ENCODE results near the gene GPR39.

Gene GPR39

DNA sequence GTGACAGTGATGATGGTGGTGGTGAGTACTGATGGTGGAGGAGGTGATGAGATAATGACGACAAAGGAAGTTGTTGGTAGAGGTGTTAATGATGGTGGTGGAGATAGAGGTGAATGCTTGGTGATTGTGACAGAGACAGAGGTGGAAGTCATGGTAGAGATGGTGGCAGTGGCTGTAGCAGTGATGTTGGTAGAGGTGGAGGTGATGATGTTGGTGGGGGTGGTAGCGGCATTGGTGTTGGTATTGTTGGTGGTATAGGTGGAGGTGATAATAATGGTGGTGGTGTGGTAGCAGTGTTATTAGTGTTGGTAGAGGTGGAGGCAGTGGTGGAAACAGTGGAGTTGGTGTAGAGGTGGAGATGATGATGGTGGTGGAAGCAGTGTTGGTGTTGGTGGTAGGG is 217.0 kb downstream of the GPR39 start:
- no peak overlapping the region for H3K4me3 ChIP-seq (ENCODE audit: low read depth, low read length)
- DNase-seq (ENCODE audit: low read depth), result no peak
- TF ChIP-seq, protein P1, sequence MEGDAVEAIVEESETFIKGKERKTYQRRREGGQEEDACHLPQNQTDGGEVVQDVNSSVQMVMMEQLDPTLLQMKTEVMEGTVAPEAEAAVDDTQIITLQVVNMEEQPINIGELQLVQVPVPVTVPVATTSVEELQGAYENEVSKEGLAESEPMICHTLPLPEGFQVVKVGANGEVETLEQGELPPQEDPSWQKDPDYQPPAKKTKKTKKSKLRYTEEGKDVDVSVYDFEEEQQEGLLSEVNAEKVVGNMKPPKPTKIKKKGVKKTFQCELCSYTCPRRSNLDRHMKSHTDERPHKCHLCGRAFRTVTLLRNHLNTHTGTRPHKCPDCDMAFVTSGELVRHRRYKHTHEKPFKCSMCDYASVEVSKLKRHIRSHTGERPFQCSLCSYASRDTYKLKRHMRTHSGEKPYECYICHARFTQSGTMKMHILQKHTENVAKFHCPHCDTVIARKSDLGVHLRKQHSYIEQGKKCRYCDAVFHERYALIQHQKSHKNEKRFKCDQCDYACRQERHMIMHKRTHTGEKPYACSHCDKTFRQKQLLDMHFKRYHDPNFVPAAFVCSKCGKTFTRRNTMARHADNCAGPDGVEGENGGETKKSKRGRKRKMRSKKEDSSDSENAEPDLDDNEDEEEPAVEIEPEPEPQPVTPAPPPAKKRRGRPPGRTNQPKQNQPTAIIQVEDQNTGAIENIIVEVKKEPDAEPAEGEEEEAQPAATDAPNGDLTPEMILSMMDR (IDR thresholded peaks at IDR 0.05; ENCODE audit: insufficient read depth, low read depth, low read length, missing control alignments), result no peak

DNA sequence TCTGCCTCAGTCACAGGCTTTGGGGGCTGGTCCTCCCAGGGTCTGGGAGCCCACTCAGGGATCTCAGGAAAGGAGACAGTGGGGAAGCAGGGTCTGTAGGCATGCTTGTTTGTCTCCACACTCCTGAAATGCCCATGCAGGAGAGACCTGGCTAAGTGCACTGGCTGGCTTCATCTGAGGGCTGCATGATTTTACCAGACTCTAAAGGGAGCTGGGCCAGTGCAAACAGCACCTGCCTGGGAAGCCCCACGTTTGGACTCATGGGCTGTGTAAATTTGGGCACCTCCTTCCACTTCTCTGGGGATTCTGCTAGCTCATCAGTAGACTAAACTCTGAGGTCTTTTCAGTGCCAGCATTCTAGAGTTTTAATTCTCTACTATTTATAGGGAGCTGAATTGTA is 219.7 kb downstream of the GPR39 start:
- TF ChIP-seq, protein P1 (IDR thresholded peaks at IDR 0.05; ENCODE audit: insufficient read depth, low read depth, low read length, missing control alignments), result no peak
- H3K4me3 ChIP-seq (ENCODE audit: low read depth, low read length), result no peak overlapping the region
- no peak for DNase-seq (ENCODE audit: low read depth)

DNA sequence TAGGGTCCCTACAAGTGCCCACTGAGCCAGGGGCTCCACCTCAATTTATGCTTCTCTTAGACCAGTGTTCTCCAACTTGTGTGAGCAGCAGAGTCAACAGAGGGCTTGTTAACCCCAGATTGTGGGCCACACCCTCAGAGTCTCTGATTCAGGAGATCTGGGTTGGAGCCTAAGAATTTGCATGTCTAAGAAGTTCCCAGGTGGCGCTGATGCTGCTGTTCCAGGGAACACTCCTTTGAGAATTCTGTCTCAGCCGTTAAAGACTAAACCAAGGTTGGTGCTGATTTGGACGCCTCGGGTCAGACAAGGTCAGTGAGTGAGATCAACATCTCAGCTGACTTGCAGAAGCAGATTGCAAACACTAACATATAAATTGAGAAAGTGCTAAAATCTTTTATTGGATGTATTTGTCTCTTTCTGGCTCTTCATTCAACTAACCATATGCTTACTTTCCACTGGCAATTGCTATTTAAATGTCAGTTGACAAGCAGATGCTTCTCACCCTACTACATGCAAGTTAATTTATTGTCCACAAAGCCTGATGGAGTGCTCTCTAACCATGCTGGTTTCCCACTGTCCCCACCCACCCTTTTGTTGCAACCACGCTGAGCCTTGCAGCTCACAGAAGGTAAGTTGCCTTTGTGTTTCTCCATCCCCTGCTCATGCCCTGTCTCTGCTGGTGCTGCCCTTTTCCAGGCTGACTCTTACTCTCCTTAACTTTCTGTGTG is 221.9 kb downstream of the GPR39 start:
- TF ChIP-seq, protein P1 (IDR thresholded peaks at IDR 0.05; ENCODE audit: insufficient read depth, low read depth, low read length, missing control alignments), result no peak
- H3K4me3 ChIP-seq (ENCODE audit: low read depth, low read length), result no peak overlapping the region
- no peak for DNase-seq (ENCODE audit: low read depth)

DNA sequence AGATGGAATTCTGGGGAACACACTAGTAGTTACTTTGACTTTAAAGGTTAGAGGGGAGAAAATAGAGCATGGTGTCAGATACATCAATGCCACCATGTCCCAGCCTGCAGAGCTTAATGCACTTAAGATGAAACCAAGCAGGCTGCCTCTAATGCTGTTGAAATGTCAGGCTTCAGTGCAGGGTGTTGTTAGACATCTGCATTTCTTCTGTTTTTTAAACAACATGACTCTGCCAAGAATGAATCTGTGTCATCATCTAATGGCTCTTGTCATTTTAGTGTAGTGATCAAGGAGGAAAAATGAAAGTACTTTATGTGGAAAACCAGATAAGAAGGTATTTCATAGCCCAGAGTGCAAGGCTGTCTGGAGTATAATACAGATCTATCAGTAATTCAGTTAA is 223.5 kb downstream of the GPR39 start:
- H3K4me3 ChIP-seq (ENCODE audit: low read depth, low read length), result no peak overlapping the region
- DNase-seq (ENCODE audit: low read depth), result no peak
- TF ChIP-seq, protein P1 (IDR thresholded peaks at IDR 0.05; ENCODE audit: insufficient read depth, low read depth, low read length, missing control alignments), result no peak

DNA sequence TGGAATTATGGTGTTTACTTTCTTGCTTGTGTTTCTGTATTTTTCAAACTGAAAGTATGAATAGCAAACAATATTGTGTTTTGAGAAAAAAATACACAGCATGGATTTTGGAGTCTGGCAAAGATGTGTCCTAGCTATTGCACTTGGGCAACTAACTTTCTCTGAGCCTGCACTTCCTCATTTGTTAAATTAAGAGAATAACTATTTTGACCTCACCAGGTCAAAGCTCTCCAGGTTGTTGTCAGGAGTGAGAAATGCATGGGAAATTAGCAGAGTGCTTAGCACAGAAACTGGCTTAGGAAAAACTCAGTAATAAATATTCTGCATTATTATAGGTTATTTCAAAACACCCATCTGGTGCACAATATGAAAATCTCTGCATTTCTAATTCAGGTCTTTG is 225.2 kb downstream of the GPR39 start:
- no peak overlapping the region for H3K4me3 ChIP-seq (ENCODE audit: low read depth, low read length)
- DNase-seq (ENCODE audit: low read depth), result no peak
- TF ChIP-seq, protein P1 (IDR thresholded peaks at IDR 0.05; ENCODE audit: insufficient read depth, low read depth, low read length, missing control alignments), result no peak

DNA sequence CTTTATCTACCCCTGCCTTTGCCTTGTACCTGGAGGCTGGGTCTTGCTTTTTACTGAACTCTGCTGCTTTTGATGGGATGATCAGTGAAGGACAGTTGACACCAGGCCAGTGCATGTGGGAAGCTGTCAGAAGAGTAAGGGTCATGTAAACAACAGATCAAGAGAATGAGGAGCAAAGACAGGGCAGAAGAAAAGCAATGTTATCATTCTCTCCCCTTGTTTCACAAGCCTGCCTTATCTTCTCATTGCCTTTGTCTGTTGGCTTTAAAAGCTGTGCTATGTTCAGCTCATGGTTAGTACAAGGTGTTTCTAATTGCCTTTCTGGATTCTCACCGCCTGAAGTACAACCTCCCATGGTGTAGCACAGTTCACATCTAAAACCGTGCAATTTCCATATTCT is 225.8 kb downstream of the GPR39 start:
- no peak overlapping the region for H3K4me3 ChIP-seq (ENCODE audit: low read depth, low read length)
- no peak for DNase-seq (ENCODE audit: low read depth)
- TF ChIP-seq, protein P1 (IDR thresholded peaks at IDR 0.05; ENCODE audit: insufficient read depth, low read depth, low read length, missing control alignments), result no peak

DNA sequence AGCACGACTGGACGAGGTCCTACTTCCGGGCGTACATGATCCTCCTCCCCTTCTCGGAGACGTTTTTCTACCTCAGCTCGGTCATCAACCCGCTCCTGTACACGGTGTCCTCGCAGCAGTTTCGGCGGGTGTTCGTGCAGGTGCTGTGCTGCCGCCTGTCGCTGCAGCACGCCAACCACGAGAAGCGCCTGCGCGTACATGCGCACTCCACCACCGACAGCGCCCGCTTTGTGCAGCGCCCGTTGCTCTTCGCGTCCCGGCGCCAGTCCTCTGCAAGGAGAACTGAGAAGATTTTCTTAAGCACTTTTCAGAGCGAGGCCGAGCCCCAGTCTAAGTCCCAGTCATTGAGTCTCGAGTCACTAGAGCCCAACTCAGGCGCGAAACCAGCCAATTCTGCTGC is 228.6 kb downstream of the GPR39 start:
- no peak overlapping the region for H3K4me3 ChIP-seq (ENCODE audit: low read depth, low read length)
- TF ChIP-seq, protein P1 (IDR thresholded peaks at IDR 0.05; ENCODE audit: insufficient read depth, low read depth, low read length, missing control alignments), result no peak
- peak; percentile 32 for DNase-seq (ENCODE audit: low read depth)
